Activated CD4-positive, alpha-beta T cell treated with anti-CD3 and anti-CD28 coated beads for 36 hours (primary cell): ENCODE data around the gene ROR2. TPM values are rescaled to one million over a fixed set of nuclear protein-coding genes. Genes with fewer than 3 reads are reported as not detected.

Source experiments
- ATAC-seq: fragments of 200-7000 bp; cut with Tn5 transposase; one replicate; pipeline ENCODE4 v1.10.0; 2021; ENCODE audit warnings: mild to moderate bottlenecking, moderate library complexity
- CTCF ChIA-PET: fragments of 350-600 bp; sonication (Branson Sonifier 250); formaldehyde crosslinking; loops from one replicate; lab custom pipeline; 2021; ENCODE audit warnings: antibody characterized with exemption; lab: Charles Lee
- POLR2A ChIA-PET: fragments of 350-600 bp; sonication (Branson Sonifier 250); formaldehyde crosslinking; loops from one replicate; lab custom pipeline; 2021; ENCODE audit warnings: antibody characterized with exemption, inconsistent platforms; lab: Charles Lee
- DNase-seq: peaks from one replicate; pipeline ENCODE4 v3.0.0-alpha.2; 2020
- H3K27ac Mint-ChIP-seq: one replicate; pipeline ENCODE4 v1.8.0; 2021; ENCODE audit warnings: mixed read lengths
- H3K27me3 Mint-ChIP-seq: one replicate; pipeline ENCODE4 v1.8.0; 2021; ENCODE audit warnings: mixed read lengths
- H3K36me3 Mint-ChIP-seq: one replicate; pipeline ENCODE4 v1.8.0; 2021; ENCODE audit warnings: low read depth, mixed read lengths
- H3K4me1 Mint-ChIP-seq: one replicate; pipeline ENCODE4 v1.8.0; 2021; ENCODE audit warnings: mixed read lengths
- H3K4me3 Mint-ChIP-seq: one replicate; pipeline ENCODE4 v1.8.0; 2021; ENCODE audit warnings: mild to moderate bottlenecking, moderate library complexity, mixed read lengths
- H3K9me3 Mint-ChIP-seq: one replicate; pipeline ENCODE4 v1.8.0; 2021; ENCODE audit warnings: low read depth, mixed read lengths
- intact Hi-C, 2 experiments: fragments of 100-400 bp; cut with DNase I in 1 of 2; cut with micrococcal nuclease in 1 of 2; formaldehyde crosslinking; loops; one replicate each; pipeline versions ENCODE4 v1.14.2 to v1.15.1; 2022 to 2024; cut with DNase I, micrococcal nuclease
- total RNA-seq, 2 experiments: library from RNA; stranded (reverse); gene quantifications; one replicate each; pipeline ENCODE4 v1.2.3, GENCODE V29; 2021

Gene ROR2
- total RNA-seq, 2 experiments from 2014 or later: not detected

- ATAC-seq: no peak
- Mint-ChIP-seq H3K27ac (no peak overlapping the region), H3K4me1 (peaks cover 2% of the 10 kb centered on the region), H3K36me3 (no peaks in the 10 kb centered on the region), H3K4me3 (no peak overlapping the region), H3K27me3 (peaks cover 10% of the 10 kb centered on the region), H3K9me3 (no peaks in the 10 kb centered on the region)
- no peak for DNase-seq
- intact Hi-C loops: no loop called here
- ChIA-PET CTCF (no interaction called here), POLR2A (no interaction called here)
Measured at GRCh38 chr9:91835216-91835615, 114.8 kb downstream of the ROR2 start.

- Mint-ChIP-seq H3K27me3 (peaks cover 8% of the 10 kb centered on the region), H3K27ac (no peak overlapping the region), H3K4me1 (peaks cover 2% of the 10 kb centered on the region), H3K9me3 (no peaks in the 10 kb centered on the region), H3K4me3 (no peak overlapping the region), H3K36me3 (no peaks in the 10 kb centered on the region)
- ATAC-seq (no peak), DNase-seq (no peak)
- ChIA-PET POLR2A (no interaction called here), CTCF (no interaction called here)
- intact Hi-C loops: no loop called here
Measured at GRCh38 chr9:91834740-91835139, 115.3 kb downstream of the ROR2 start.

- Mint-ChIP-seq H3K4me3 (no peak overlapping the region), H3K27ac (no peak overlapping the region), H3K36me3 (no peaks in the 10 kb centered on the region), H3K27me3 (peaks cover 3% of the 10 kb centered on the region), H3K4me1 (no peaks in the 10 kb centered on the region), H3K9me3 (no peaks in the 10 kb centered on the region)
- CTCF ChIA-PET: no interaction called here
- POLR2A ChIA-PET: no interaction called here
- intact Hi-C loops: no loop called here
- DNase-seq (no peak), ATAC-seq (no peak)
Measured at GRCh38 chr9:91833878-91834255, 116.2 kb downstream of the ROR2 start.

- ChIA-PET POLR2A (no interaction called here), CTCF (no interaction called here)
- H3K9me3 Mint-ChIP-seq: no peaks in the 10 kb centered on the region
- intact Hi-C loops: no loop called here
- no peak overlapping the region for H3K27ac Mint-ChIP-seq
- no peaks in the 10 kb centered on the region for H3K27me3 Mint-ChIP-seq
- no peaks in the 10 kb centered on the region for H3K4me1 Mint-ChIP-seq
- no peak for DNase-seq
- H3K36me3 Mint-ChIP-seq: no peaks in the 10 kb centered on the region
- no peak for ATAC-seq
- H3K4me3 Mint-ChIP-seq: no peak overlapping the region
Measured at GRCh38 chr9:91833096-91833877, 116.7 kb downstream of the ROR2 start.

- no peak for ATAC-seq
- no peaks in the 10 kb centered on the region for H3K36me3 Mint-ChIP-seq
- no peak overlapping the region for H3K4me3 Mint-ChIP-seq
- no peak overlapping the region for H3K27ac Mint-ChIP-seq
- no peaks in the 10 kb centered on the region for H3K4me1 Mint-ChIP-seq
- intact Hi-C loops: no loop called here
- peaks cover 2% of the 10 kb centered on the region for H3K27me3 Mint-ChIP-seq
- ChIA-PET CTCF (interaction anchor here (0.6 kb wide), 1 partner anchor 14 kb away, joined by 3 read pairs; no protein-coding TSS in a partner anchor), POLR2A (no interaction called here)
- H3K9me3 Mint-ChIP-seq: no peaks in the 10 kb centered on the region
- DNase-seq: no peak
Measured at GRCh38 chr9:91832322-91832721, 117.7 kb downstream of the ROR2 start.

- H3K27me3 Mint-ChIP-seq: peaks cover 7% of the 10 kb centered on the region
- no peaks in the 10 kb centered on the region for H3K9me3 Mint-ChIP-seq
- ATAC-seq: no peak
- no peaks in the 10 kb centered on the region for H3K36me3 Mint-ChIP-seq
- H3K4me3 Mint-ChIP-seq: no peak overlapping the region
- H3K27ac Mint-ChIP-seq: no peak overlapping the region
- CTCF ChIA-PET: no interaction called here
- no peak for DNase-seq
- intact Hi-C loops: no loop called here
- POLR2A ChIA-PET: no interaction called here
- no peaks in the 10 kb centered on the region for H3K4me1 Mint-ChIP-seq
Measured at GRCh38 chr9:91825866-91826265, 124.2 kb downstream of the ROR2 start.

- H3K27ac Mint-ChIP-seq: no peak overlapping the region
- DNase-seq: no peak
- intact Hi-C loops: no loop called here
- H3K36me3 Mint-ChIP-seq: no peaks in the 10 kb centered on the region
- ChIA-PET CTCF (no interaction called here), POLR2A (no interaction called here)
- no peaks in the 10 kb centered on the region for H3K4me1 Mint-ChIP-seq
- no peak overlapping the region for H3K4me3 Mint-ChIP-seq
- no peak for ATAC-seq
- H3K9me3 Mint-ChIP-seq: no peaks in the 10 kb centered on the region
- H3K27me3 Mint-ChIP-seq: peaks cover 7% of the 10 kb centered on the region
Measured at GRCh38 chr9:91825422-91825821, 124.6 kb downstream of the ROR2 start.

- Mint-ChIP-seq H3K36me3 (no peaks in the 10 kb centered on the region), H3K4me1 (no peaks in the 10 kb centered on the region), H3K27me3 (peaks cover 7% of the 10 kb centered on the region), H3K27ac (no peak overlapping the region), H3K9me3 (no peaks in the 10 kb centered on the region), H3K4me3 (no peak overlapping the region)
- no peak for DNase-seq
- CTCF ChIA-PET: no interaction called here
- POLR2A ChIA-PET: no interaction called here
- no peak for ATAC-seq
- intact Hi-C loops: no loop called here
Measured at GRCh38 chr9:91824601-91825305, 125.3 kb downstream of the ROR2 start.

- Mint-ChIP-seq H3K4me1 (no peaks in the 10 kb centered on the region), H3K9me3 (no peaks in the 10 kb centered on the region), H3K36me3 (no peaks in the 10 kb centered on the region), H3K27me3 (peaks cover 7% of the 10 kb centered on the region), H3K27ac (no peak overlapping the region), H3K4me3 (no peak overlapping the region)
- ATAC-seq (no peak), DNase-seq (no peak)
- intact Hi-C loops: no loop called here
- ChIA-PET POLR2A (no interaction called here), CTCF (interaction anchor here (0.9 kb wide), 1 partner anchor 800 kb away, joined by 3 read pairs; no protein-coding TSS in a partner anchor)
Measured at GRCh38 chr9:91824151-91824550, 125.9 kb downstream of the ROR2 start.

GRCh38 chr9:91820949-91821880, 128.8 kb downstream of the ROR2 start:
- no peaks in the 10 kb centered on the region for H3K4me1 Mint-ChIP-seq
- intact Hi-C loops: no loop called here

GRCh38 chr9:91820126-91820750, 129.8 kb downstream of the ROR2 start:
- ChIA-PET CTCF (no interaction called here), POLR2A (no interaction called here)
- Mint-ChIP-seq H3K9me3 (no peaks in the 10 kb centered on the region), H3K27me3 (peaks cover 6% of the 10 kb centered on the region), H3K4me1 (no peaks in the 10 kb centered on the region), H3K36me3 (no peaks in the 10 kb centered on the region), H3K27ac (no peak overlapping the region), H3K4me3 (no peak overlapping the region)
- intact Hi-C loops: no loop called here
- ATAC-seq (no peak), DNase-seq (no peak)

More at GRCh38 chr9:91820949-91821880, 128.8 kb downstream of the ROR2 start:
- ChIA-PET POLR2A (no interaction called here), CTCF (no interaction called here)
- no peak overlapping the region for H3K4me3 Mint-ChIP-seq
- DNase-seq (no peak), ATAC-seq (no peak)
- H3K27ac Mint-ChIP-seq: no peak overlapping the region
- H3K9me3 Mint-ChIP-seq: no peaks in the 10 kb centered on the region
- H3K36me3 Mint-ChIP-seq: no peaks in the 10 kb centered on the region
- H3K27me3 Mint-ChIP-seq: peaks cover 6% of the 10 kb centered on the region
